GM10847 (cell line): ENCODE results near the gene PTGIR.

Experiments used
- POLR2A ChIP-seq: IDR thresholded peaks from 2 replicates; pipeline ENCODE4 v1.6.1; 2011; ENCODE audit not compliant: insufficient read length; ENCODE audit errors: extremely low read depth

PTGIR gene

GRCh38 chr19:46601318-46602224 is 23.3 kb downstream of the PTGIR start, which contains the start of gene CALM3:
TSS of gene CALM3 (plus strand) at chr19:46601330. CDS start at chr19:46601435, 105 bp downstream.
- peak; percentile 70 for TF ChIP-seq POLR2A

GRCh38 chr19:46600384-46601317 is 24.2 kb downstream of the PTGIR start:
- peak; percentile 80 for TF ChIP-seq POLR2A

- no peak for TF ChIP-seq POLR2A
These were observed 25.0 kb downstream of the PTGIR start for GRCh38 chr19:46599716-46600373.

- TF ChIP-seq POLR2A: no peak
These were observed 26.4 kb downstream of the PTGIR start for GRCh38 chr19:46598372-46598917.

- no peak for TF ChIP-seq POLR2A
These were observed 28.9 kb downstream of the PTGIR start for GRCh38 chr19:46596008-46596407.

- TF ChIP-seq POLR2A: no peak
These were observed 33.0 kb downstream of the PTGIR start for GRCh38 chr19:46591870-46592269.

- no peak for TF ChIP-seq POLR2A
These were observed 33.6 kb downstream of the PTGIR start for GRCh38 chr19:46591254-46591653.

GRCh38 chr19:46587861-46588260 is 37.0 kb downstream of the PTGIR start:
- TF ChIP-seq POLR2A: no peak

GRCh38 chr19:46586294-46586693 is 38.6 kb downstream of the PTGIR start:
- no peak for TF ChIP-seq POLR2A

GRCh38 chr19:46585539-46585938 is 39.4 kb downstream of the PTGIR start:
- no peak for TF ChIP-seq POLR2A

GRCh38 chr19:46580247-46580646 is 44.6 kb downstream of the PTGIR start:
- TF ChIP-seq POLR2A: no peak

GRCh38 chr19:46579361-46579879 is 45.5 kb downstream of the PTGIR start:
- TF ChIP-seq POLR2A: no peak

- no peak for TF ChIP-seq POLR2A
These were observed 46.4 kb downstream of the PTGIR start for GRCh38 chr19:46578450-46578849.

GRCh38 chr19:46574533-46574932 is 50.4 kb downstream of the PTGIR start:
- no peak for TF ChIP-seq POLR2A
